HFF-Myc (cell line): Measurements from ENCODE around the gene ZSCAN5A.
"Not testable (repeated sequence)": the region's sequence is repeated elsewhere in the genome, so short reads cannot be mapped to it uniquely, and the experiment has no call there.

Experiments used
- DNase-seq: peaks from one replicate; pipeline ENCODE4 v3.0.0-alpha.2; 2011; ENCODE audit warnings: low read depth; ENCODE audit errors: extremely low read depth
- H3K4me3 ChIP-seq: replicated peaks from 2 replicates; pipeline ENCODE4 v1.5.1; 2011; ENCODE audit warnings: low read depth, mild to moderate bottlenecking, control low read depth, low read length
- CTCF ChIP-seq: IDR thresholded peaks from 2 replicates; pipeline ENCODE4 v1.5.1; 2012; ENCODE audit warnings: mild to moderate bottlenecking, low read depth, low read length, control low read depth; ENCODE audit errors: missing control alignments

ZSCAN5A gene

GRCh38 chr19:56217039-56217949, 97.3 kb downstream of the ZSCAN5A start:
- TF ChIP-seq CTCF, result no peak
- no peak for DNase-seq
- peak overlapping the region; percentile 25 for H3K4me3 ChIP-seq

GRCh38 chr19:56211718-56212117, 102.9 kb downstream of the ZSCAN5A start:
- no peak for TF ChIP-seq CTCF
- no peak for DNase-seq
- H3K4me3 ChIP-seq, result no peak overlapping the region

GRCh38 chr19:56210036-56210435, 104.6 kb downstream of the ZSCAN5A start:
- not testable (repeated sequence) for H3K4me3 ChIP-seq, DNase-seq

- TF ChIP-seq CTCF, result no peak
- H3K4me3 ChIP-seq, result no peak overlapping the region
- DNase-seq, result no peak
These were observed 105.5 kb downstream of the ZSCAN5A start for GRCh38 chr19:56209091-56209490.

- DNase-seq, H3K4me3 ChIP-seq: not testable (repeated sequence)
These were observed 107.1 kb downstream of the ZSCAN5A start for GRCh38 chr19:56207581-56207980.

GRCh38 chr19:56201973-56202372, 112.7 kb downstream of the ZSCAN5A start, which contains the start of gene ZSCAN5C:
ZSCAN5C (plus strand) TSS chr19:56202273; CDS start chr19:56205914, 3,641 bp downstream.
- no peak within 1 kb of the TSS for H3K4me3 ChIP-seq
- no peak for TF ChIP-seq CTCF
- no peak for DNase-seq

- no peak overlapping the region for H3K4me3 ChIP-seq
- DNase-seq, result no peak
- no peak for TF ChIP-seq CTCF
These were observed 115.0 kb downstream of the ZSCAN5A start for GRCh38 chr19:56199687-56200086.

GRCh38 chr19:56197646-56198045, 117.0 kb downstream of the ZSCAN5A start, which contains the start of gene ZSCAN5B:
ZSCAN5B (minus strand) TSS chr19:56197783; CDS start chr19:56193052, 4,731 bp downstream.
- not testable (repeated sequence) for H3K4me3 ChIP-seq, DNase-seq
